COLO668 (cell line): ENCODE results near the gene SHANK2.
"Not testable (repeated sequence)": the region's sequence is repeated elsewhere in the genome, so short reads cannot be mapped to it uniquely, and the experiment has no call there.

Source experiments
- DNase-seq: peaks from one replicate; lab custom pipeline; 2025; ENCODE audit not compliant: unreplicated experiment; lab: John Stamatoyannopoulos, UW

SHANK2 gene

DNA sequence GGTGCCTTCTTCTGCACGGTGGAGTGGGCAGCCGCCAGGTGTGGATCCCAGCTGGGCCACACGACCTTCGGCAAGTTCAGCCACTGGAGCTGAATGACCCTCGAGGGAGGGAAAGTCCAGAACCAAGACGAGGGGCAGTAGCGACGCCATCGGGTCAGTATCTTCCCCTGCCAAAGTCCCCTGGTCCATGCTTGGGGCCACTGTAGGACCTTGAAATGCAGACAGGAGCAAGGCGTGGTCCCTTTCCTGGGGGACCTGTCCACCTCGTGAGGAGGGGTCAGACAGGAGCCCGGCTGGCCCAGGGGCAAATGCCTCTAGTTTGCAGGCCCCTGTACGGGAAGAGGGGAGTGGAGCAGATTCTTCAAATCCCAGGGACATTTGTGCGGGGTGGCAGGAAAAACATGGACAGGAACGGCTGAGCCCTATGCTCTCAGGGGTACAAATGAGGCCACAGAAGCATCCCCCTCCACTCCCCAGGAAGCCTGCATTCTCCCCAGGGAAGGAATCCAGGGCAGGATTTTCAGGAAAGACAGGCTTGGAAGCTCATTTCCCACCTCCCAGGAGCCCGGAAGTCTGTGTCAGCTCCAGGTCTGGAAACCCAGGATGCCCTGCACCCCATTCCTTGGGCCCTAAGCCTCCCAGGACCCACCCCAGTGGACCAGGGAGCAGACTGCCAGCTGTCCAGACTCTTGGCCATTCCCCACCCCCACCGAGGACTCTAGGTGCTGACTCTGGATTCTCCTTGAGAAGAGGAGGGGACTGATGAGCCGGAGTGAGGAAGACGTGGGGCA, 6.6 kb downstream of the SHANK2 start:
- no peak for DNase-seq

DNA sequence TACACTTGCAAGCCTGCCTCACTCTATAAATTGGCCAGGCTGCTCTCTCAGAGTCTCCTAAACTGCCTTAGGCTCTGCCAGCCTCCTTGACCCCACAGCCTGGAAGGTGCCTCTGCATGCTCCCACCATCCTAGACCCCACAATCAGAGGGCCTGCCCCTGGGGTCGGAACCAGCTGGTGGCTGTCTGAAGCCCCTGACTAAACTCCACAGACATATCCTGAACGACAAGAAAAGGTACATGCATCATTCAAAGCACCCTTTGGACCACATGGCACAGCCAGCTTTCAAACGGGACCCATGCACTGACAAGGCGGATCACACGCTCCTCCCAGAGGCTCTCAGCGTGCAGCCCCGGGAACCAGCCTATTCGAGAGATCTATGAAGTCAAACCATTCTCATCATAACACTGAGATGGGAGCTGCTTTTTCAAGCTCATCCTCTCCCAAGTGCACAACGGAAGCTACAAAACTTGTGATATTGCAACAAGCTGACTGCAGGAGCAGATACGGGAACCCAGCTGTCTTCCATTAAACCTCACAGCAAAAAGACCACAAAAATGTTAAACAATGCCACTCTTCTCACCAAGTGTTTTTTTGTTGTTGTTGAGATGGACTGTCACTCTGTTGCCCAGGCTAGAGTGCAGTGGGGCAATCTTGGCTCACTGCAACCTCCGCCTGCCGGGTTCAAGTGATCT, 8.1 kb downstream of the SHANK2 start:
- DNase-seq: no peak

DNA sequence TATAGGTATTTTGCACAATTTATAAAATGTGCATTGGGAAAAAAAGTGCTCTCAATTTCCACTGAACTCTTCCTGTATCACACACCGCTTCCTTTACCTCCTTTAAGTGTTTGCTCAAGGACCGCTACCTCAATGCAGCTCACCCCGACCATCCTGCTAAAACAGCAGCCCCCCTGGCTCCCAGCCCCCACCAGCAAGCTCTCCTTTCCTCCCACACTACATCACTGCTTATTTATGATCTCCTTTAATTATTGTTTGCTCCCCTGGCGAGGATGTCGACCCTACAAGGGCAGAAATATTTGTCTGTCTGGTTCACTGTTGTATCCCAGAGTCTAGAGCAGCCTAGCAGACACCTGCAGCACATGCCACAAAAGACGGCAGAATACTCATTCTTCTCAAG, 10.0 kb downstream of the SHANK2 start:
- DNase-seq: no peak

DNA sequence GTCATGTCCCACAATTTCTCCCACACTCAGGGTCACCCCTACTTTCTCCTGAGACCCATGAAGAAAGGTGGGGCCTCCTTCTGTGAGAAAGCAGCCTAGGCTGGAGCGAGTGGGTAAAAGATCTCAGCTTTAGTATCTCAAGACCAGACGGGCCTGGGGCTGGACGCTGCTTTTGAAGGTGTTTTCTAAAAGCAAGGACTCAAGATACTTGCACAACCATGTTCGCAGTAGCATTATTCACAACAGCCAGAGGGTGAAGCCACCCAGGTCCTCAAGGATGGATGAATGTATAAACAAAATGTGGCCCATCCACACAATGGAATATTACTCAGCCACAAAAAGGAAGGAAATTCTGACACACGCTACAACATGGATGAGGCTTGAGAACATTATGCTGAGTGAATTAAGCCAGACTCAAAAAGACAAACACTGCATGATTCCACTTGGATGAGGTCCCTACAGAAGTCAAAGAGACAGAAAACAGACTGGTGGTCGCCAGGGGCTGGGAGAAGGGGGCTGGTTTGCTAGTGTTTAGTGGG, 10.6 kb downstream of the SHANK2 start:
- no peak for DNase-seq

DNA sequence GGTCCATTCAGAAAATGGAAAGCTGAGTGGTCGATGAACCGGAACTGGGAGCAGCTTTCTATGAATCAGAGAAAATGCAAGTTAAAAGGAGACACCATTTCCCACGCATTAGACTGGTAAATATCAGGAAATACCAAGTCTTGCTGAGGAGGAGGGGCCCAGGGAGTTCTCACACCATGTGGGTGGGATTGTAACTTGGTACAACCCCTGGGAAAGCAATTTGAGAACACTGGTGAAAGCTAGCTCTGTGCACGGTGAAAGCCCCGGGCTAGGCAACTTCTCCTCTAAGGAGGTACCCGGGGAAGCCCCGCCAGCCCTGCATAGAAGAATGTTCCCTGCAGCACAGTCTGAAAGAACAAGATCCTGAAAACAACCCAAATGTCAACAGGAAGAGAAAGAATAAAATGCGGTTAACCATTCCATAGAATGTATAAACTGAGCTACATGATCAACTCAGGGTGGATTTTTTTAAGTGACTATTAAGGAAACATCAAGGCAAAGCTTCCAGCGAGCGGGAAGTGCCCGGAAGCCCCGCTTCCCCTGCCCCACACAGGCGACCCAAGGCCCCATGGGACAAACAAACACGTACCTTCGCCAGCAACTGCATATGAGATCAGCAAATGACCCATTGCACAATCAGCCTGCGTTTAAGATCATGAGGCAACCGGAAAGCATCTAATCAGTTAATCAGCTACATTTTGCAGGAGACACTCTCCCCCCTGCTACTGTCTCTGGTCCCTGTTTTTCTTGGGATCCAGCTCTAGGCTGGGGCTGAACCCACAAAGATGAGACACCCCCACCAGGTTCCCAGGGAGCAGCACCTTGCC, 11.3 kb downstream of the SHANK2 start:
- no peak for DNase-seq

DNA sequence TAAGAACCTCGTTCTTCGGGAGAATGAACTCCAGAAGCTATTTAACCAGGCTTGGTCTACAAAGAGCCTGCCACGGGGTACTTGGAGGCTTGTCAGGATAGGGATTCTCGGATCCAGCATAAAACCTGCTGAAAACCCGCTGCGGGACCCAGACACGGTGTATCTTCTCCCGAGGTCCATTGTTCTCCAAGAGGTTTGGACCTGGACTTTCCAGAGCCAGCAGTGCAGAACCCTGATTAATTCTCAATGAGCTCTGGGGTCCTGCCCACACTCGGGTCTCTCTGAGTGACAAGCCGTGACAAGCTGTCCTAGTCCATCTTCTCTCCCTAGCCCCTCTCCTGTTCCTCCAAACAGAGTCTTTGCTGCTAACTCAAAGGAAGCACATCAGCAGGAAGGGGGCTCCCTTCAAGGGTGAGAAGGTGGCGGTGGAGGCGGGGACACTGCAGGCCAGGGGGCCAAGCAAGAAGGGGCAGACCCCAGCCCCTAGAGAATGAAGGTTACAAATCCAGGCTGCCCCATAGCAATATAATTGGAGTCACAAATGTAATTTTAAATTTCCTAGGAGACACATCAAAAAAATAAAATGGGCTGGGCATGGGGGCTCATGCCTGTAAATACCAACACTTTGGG, 12.2 kb downstream of the SHANK2 start:
- no peak for DNase-seq

DNA sequence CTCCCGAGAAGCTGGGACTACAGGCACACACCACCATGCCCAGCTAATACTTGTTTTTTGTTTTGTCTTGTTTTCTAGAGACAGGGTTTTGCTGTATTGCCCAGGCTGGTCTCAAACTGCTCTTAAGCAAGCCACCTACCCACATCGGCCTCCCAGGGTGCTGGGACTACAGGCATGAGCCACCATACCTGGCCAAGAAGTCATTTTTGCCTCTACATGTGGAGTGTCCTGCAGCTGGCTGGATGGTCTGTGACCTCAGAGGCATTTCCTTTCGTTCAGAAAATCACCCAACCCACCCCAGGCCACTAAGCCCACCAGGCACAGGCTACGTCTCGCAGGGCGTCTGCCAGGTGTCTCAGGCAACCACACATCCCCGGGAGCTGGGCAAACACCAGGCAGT, 12.8 kb downstream of the SHANK2 start:
- no peak for DNase-seq

DNA sequence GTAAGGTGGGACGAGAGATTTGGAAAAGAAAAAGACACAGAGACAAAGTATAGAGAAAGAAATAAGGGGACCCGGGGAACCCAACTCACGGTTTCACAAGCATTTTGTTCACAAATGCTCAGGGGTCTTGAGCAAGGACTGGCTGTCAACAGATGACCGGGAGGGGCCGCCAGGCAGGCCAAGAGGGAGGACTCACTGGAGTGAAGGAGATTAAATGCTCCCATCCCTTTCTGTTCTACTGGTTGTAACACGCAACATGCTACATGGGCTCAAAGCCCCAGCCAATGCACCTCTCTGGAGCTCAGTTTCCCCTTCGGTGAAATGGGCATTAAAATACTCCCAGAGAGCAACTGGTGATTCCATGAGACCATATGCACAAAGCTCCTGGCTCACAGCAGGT, 13.4 kb downstream of the SHANK2 start:
- DNase-seq: no peak

DNA sequence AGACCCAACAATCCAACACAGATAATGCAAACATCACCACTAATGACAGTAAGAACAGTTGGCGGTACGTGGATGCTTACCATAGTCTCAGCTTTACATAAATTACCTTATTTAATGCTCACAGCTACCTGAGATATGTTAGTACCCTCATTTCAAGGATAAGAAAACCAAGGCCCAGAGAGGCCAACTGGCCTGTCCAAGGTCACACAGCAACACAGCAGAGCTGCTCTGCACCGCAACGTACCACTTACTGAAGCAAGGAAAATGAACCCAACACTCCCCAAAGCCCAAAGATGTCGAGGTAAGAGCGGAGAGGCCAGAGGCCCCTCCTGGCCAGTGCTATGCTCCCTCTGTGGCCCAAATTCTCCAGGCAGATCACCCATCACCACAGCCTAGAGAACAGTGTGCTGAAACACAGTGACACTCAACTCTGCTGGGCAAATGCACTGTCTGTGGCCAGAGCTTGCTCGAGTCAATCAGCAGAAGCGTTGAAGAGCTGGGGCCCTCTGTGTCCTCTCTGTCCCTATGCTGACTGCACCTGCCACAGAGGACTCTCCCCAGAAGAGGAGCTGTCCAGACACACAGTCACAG, 14.0 kb downstream of the SHANK2 start:
- no peak for DNase-seq

DNA sequence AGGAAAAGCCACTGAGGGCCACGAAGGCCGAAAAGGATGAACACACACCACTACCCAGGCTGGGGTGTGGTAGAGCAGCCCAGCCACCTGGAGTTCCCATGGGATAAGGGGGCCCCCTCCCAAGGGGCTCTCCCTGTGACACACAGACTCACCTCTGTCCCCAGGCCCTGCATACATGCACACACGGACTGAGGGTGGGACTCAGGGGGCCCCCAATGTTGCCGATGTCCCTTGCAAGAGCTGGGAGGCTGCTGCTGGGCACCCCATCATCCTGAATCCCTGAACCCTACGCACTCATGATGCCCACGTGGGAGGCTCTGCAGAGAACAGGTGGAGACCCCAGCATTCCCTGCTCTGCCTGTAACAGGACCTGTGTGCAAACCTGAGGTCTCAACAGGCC, 14.5 kb downstream of the SHANK2 start:
- DNase-seq: no peak

DNA sequence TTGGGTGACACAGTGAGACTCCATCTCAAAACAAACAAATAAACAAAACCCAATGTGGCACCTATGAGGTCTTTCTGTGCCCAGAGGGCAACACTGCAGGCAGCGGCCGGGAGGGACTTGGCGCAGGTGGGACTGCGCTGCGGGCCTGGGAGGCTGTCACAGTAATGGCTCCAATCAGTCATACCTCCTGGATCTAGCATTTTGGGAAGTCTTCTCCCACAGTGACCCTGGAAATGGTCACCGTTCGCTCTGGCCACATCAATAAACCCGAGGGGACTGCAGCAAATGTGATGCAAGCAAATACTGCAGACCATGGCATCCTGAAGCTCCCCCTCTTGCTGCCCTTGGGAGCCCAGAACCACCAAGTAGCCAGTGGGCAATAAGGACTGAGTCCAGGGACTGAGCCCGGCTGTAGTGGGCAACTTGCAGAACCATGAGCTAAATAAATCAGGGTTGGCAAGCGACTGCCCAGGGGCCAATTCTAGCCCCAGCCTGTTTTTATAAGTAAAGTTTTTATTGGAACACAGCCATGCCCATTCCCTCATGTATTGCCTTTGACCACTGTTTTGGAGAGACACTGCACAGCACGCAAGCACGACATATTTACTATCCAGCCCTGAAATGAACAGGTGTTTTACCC, 15.4 kb downstream of the SHANK2 start:
- DNase-seq: no peak

DNA sequence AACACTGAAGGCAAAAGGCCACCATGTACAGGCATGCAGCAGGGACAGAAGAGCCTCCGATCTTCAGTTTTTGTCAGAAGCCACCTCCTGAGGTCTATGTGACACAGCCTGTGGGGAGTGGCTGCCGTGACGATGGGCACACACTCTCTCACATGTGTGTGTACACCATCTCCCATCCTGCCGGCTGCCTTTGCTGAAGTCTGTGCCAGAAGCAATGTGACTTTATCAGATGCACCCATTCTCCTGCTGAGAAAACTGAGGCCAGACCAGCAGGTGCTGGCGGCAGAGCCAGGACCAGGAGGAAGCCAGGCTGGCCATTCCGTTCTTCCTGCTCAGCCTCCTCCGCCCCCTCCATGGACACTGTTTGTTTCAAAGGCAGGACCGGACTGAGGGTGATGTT, 16.7 kb downstream of the SHANK2 start:
- no peak for DNase-seq

DNA sequence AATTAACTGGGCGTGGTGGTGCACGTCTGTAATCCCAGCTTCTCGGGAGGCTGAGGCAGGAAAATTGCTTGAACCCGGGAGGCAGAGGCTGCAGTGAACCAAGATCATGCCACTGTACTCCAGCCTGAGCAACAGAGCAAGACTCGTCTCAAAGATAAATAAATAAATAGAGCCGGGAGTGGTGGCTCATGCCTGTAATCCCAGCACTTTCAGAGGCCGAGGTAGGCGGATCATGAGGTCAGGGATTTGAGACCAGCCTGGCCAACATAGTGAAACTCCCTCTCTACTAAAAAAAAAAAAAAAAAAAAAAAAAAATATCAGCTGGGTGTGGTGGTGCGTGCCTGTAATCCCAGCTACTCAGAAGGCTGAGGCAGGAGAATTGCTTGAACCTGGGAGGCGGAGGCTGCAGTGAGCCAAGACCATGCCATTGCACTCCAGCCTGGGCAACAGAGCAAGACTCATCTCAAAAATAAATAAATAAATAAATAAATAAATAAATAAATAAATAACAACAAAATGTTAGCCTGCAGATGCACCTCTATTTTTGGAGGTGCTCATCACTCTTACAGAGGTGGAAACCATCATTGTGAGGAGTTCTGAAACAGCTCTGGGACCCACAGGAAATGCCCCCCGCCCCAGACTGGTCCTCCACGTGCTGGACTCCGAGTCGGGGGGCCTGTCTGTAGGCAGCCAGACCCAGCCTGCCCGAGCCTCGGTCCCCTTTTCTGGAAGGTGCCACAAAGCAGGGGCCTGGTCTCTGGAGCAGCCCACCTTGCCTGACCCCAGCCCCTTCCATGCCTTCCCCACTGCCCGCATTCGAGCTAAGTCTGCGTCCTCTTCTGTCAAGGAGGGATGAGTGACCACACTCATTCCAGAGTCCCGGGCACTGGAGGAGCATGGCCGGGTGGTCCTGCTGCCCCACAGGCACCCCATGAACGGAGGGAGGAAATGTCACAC, 18.2 kb downstream of the SHANK2 start:
- DNase-seq: not testable (repeated sequence)

DNA sequence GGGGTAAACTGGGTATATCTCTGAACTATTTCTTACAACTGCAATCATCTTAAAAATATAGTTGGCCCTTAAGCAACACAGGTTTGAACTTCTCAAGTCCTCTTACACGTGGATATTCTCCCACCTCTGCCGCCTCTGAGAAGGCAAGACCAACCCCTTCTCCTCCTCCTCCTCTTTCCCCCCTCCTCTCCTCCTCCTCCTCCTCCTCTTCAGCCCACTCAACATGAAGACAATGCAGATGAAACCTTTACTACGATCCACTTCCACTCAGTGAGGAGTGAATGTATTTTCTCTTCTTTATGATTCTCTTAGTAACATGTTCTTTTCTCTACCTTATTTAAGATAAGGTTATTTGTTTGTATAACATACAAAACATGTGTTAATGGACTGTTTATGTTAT, 20.0 kb downstream of the SHANK2 start:
- no peak for DNase-seq

DNA sequence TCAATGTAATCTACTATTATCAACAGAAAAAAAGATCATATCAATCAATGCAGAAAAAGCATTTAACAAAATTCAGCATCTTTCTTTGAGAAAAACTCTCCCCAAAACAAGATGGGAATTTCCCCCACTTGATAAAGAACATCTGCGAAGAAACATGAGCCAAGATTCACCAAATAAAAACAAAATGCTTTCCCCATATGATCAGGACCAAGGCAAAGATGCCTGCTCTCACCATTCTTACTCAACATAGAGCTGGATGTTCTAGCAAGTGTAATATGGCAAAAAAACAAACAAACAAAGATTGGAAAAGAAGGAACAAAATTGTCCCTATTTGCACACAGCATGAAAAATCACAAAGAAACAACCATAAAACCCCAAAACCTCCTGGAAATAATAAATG, 23.4 kb downstream of the SHANK2 start:
- no peak for DNase-seq

DNA sequence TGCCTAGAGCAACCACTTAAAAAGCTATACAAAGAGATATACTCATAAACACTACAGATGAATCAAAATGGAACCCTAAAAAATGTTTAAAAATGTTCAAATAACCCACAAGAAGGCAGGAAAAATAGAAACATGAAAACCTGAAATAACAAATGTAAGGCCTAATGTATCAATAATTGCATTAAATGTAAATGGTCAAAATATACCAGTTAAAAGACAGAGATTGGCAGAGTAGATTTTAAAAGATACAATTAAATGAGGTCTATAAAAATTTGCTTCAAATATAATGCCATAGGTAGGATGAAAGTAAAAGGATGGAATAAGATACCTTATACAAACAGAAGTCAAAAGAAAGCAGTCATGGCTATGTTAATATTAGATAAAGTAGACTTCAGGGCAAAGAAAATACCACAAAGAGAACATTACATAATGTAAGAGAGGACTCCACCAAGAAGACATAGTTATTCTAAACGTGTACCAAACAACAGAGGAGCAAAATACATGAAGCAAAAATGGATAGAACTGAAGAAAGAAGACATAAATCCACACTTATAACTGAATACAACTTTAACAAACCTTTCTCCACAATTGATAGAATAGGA, 25.2 kb downstream of the SHANK2 start:
- DNase-seq: no peak

DNA sequence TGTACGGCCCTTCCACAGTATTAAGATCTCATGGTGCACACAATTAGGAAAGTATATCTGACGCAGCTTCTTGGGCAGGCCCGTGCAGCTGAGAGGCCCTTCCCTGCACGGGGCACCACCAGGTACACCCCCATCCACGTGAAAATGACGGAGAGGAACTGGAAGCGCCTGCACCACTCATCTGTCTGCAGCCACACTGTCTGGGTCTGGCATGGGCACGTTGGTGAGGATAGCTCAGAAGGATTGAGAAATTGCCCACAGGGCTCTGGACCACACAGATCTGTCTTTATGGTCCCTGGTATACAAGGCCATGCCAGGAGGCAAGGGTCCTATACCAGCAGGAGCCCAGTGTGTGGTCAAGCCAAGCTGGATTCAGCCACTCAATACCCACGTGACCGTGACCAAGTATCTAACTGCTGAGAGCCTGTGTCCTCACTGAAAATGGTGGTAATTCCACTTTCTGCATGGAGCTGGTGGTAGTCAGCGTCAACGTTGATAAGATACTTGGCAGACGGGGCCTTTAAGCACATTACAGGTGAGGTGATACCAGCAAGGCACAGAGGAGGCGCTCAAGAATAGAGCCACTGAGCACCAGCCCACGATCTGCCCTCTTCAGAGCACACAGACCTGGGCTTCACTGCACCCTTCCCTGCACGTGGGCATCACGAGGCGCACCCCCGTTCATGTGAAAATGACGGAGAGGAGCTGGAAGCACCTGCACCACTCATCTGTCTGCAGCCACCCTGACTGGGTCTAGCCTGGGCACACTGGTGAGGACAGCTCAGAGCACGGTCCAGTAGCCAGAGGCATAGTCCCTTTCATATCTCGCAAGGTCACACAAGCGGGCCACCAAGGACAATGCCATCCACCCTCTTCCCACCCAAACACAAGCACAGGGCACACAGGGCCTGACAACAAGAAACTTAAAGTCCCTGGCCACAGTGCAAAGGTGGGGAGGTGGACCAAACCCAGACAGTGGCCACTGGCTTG, 28.4 kb downstream of the SHANK2 start:
- DNase-seq: no peak

DNA sequence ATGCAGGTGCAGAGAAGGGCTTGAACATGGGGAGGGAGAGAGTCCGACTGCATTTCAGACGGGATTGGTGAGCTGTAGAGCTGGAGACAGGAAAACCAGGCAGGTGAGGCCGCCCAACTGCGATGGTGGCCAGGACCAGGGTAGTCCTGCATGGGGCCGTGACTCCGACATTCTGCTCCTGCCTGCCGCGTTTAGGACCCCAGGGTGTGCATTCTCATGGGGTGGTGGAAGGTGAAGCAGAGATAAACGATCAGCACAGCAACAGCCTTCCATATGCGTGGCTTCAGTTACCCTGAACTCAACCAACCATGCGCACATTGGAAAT, 29.3 kb downstream of the SHANK2 start:
- DNase-seq: no peak
